Testis (tissue), 2 donors: Measurements from ENCODE around the gene IFNGR2.

Experiments used
- CTCF ChIP-seq, 3 experiments: fragments of 450-650 bp in 2 of 3; fragments of 200-600 bp in 1 of 3; sonication (generic) in 1 of 3; IDR thresholded peaks; one replicate each; pipeline ENCODE4 v1.5.1; 2016 to 2019; ENCODE audit warnings: antibody characterized with exemption in 3 of 3, mild to moderate bottlenecking in 2 of 3, moderate library complexity in 1 of 3
- POLR2A ChIP-seq: fragments of 450-650 bp; IDR thresholded peaks from one replicate; pipeline ENCODE4 v1.6.1; 2017; ENCODE audit warnings: antibody characterized with exemption, mild to moderate bottlenecking, moderate library complexity

- TF ChIP-seq CTCF (IDR thresholded peaks at IDR 0.05) (no peak), POLR2A (no peak)
These were observed 8.8 kb downstream of the IFNGR2 start for GRCh38 chr21:33411949-33412430.
